OCI-LY7 (cell line): ENCODE data around the gene POLR1F.

Experiments
- EZH2phosphoT487 ChIP-seq: fragments of 200-600 bp; sonication (generic); IDR thresholded peaks from 2 replicates; pipeline ENCODE4 v1.6.1; 2018; ENCODE audit warnings: low read depth, borderline replicate concordance, mild to moderate bottlenecking, mixed run types, antibody characterized with exemption, low read length, moderate library complexity, mixed read lengths
- TF ChIP-seq, protein P1 (sequence below): fragments of 200-600 bp; sonication (generic); conservative IDR thresholded peaks from 2 replicates; pipeline ENCODE4 v1.5.1; 2014; ENCODE audit warnings: mild to moderate bottlenecking, antibody characterized with exemption, low read length, moderate library complexity, mixed read lengths

- TF ChIP-seq, protein P1, sequence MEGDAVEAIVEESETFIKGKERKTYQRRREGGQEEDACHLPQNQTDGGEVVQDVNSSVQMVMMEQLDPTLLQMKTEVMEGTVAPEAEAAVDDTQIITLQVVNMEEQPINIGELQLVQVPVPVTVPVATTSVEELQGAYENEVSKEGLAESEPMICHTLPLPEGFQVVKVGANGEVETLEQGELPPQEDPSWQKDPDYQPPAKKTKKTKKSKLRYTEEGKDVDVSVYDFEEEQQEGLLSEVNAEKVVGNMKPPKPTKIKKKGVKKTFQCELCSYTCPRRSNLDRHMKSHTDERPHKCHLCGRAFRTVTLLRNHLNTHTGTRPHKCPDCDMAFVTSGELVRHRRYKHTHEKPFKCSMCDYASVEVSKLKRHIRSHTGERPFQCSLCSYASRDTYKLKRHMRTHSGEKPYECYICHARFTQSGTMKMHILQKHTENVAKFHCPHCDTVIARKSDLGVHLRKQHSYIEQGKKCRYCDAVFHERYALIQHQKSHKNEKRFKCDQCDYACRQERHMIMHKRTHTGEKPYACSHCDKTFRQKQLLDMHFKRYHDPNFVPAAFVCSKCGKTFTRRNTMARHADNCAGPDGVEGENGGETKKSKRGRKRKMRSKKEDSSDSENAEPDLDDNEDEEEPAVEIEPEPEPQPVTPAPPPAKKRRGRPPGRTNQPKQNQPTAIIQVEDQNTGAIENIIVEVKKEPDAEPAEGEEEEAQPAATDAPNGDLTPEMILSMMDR = no peak
- TF ChIP-seq EZH2phosphoT487 = no peak
Measured at GRCh38 chr7:19700936-19701335, 7.9 kb downstream of the POLR1F start.
